Peyer's patch (tissue), 4 donors: ENCODE results near the gene GALNT12.

ENCODE experiments used
- CTCF ChIP-seq, 6 experiments: fragments of 450-650 bp in 4 of 6; fragments of 200-600 bp in 2 of 6; sonication (generic) in 1 of 6; IDR thresholded peaks; one replicate each; pipeline ENCODE4 v1.5.1; 2017 to 2019; ENCODE audit warnings: antibody characterized with exemption in 6 of 6, mild to moderate bottlenecking in 3 of 6, moderate library complexity in 1 of 6
- POLR2A ChIP-seq, 2 donors: fragments of 450-650 bp; IDR thresholded peaks; one replicate each; pipeline ENCODE4 v1.5.1; 2017; ENCODE audit warnings: antibody characterized with exemption in 2 of 2, mild to moderate bottlenecking in 2 of 2, moderate library complexity in 2 of 2

DNA sequence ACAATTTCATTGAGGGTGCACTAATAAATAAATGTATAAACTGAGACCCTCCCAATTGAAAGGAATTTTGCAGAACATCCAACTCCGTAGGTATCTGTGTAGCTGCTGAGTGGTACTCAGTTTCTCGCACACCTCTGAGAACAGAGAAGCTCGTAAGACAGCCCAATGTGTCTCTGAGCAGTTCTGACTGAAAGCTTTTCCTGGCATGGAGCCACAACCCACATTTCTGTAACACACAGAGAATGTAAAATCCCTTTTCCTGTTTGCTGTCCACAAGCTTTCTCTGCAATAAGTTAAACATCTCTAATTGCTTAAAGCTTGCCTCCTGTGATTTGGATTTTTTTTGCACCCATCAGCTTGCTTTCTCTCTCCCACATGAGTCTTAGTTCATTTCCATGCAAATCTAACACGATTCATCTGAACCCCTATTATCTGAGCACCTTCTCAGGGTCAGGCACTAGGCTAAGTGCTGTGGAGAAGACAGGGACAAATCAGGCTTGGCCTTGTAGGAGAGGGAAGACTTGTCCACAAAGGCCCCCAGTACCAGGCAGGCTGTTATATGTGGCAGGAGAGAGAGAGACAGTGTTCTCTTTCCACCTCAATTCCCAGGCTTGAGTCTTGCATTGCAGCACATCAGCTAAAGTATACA, 92.1 kb downstream of the GALNT12 start:
- TF ChIP-seq CTCF (IDR thresholded peaks at IDR 0.05), result no peak
- TF ChIP-seq POLR2A (IDR thresholded peaks at IDR 0.05), result no peak
